Activated CD8-positive, alpha-beta memory T cell treated with anti-CD3 and anti-CD28 coated beads for 24 hours (primary cell): ENCODE data around the gene FMR1.

Source experiments
- DNase-seq: peaks from one replicate; pipeline ENCODE4 v3.0.0-alpha.2; 2020

FMR1 gene

DNA sequence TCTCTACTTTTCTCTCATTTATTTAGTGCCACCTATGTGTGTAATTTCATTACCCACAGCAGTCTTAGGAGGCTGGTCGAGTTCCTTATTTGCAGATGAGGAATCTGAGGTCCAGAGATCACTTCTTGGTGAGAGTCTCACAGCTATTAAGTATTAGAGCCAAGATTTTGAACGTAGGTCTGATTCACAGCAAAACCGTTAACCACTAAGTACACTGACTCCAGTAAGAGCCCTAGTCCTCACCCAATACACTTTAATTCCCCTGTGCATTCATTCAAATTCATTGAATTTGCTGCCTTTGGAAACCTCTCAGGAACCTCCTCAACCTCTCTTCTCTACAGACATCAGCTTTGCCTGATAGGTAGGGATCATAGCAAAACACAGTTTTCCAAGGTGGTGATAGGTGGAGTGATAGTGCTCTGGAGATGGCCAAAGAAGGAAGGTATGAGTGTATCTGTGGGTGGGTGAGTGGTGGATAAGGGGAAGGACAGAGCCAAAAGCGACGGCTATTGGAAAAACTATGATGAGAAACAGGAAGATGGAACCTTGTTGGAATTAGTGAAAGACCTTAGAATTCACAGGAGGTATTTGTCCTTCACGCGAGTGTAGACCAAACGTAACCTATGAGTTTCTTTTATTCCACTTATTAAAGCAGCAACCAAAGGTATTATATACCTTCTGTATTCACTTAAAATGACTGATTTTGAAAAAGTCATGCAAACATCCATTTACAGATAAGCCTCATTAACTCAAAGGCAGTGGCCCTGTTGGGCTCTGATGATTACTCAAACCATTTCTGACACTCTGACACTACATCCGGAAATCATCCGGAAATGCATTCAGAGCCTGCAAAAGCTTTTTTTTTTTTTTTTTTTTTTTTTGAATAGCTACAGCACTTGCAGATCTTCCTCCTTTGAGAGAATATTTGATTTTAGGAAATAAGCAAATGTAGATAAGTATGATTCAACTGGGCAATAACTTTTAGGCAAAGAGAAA lies 6.3 kb downstream of the FMR1 start:
- no peak for DNase-seq

DNA sequence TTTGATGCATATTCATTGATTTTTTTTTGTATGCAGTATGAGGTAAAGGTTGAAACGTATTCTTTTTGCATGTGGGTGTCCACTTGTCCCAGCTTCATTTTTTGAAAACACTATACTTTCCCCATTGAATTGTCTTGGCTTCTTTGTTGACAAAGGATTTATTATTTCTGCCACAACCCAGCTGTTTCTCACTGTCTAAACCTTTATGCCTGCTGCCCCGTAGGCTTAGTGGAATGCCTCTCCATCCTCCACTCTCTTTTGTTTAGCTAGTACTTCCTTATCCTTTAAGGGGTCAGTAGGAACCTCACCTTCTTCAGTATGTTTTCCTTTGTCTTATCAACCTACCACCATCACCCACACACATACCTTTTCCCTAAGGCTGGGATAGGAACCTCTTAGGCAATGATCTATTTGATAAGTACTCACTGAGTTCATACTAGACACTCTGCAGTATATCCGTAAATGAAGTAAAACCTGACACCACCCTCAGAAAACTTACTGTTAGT lies 8.5 kb downstream of the FMR1 start:
- DNase-seq = no peak

DNA sequence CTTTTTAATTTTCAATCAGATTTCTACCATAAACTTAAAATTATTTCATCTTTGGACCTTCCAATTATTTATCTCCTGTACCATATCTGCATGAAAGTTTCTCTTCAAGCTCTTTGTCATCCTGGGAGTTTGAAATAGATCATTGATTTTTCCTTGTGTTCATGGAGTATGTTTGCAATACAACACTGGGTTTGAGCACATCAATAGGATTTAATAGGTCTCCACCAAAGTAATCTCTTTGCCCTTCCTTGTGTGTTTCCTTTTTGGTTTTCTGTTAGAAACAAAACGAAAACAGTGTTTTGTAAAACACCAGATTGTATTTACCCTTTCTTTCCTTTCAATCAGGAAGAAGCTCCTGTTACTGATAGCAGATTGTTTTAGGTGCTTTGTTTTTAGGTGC lies 11.9 kb downstream of the FMR1 start:
- no peak for DNase-seq

DNA sequence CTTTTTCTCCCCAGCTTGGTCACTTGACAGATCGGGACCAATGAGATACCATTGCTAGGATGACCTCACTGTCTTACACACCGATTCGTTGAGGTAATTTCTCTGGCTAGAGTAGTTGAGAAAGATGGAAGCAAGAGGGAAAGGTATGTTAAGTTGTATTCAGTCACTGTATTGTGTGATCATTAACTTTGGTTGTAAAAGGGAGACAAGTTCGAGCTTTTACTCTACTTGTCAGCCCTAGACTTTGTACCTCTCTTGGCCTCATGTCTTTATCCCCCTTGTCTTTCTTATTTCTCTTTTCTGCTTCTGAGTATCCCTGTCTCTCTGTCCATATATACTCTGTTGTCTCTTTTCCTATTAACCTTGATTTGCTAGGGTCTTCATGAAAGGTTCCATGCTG lies 15.5 kb downstream of the FMR1 start:
- no peak for DNase-seq

DNA sequence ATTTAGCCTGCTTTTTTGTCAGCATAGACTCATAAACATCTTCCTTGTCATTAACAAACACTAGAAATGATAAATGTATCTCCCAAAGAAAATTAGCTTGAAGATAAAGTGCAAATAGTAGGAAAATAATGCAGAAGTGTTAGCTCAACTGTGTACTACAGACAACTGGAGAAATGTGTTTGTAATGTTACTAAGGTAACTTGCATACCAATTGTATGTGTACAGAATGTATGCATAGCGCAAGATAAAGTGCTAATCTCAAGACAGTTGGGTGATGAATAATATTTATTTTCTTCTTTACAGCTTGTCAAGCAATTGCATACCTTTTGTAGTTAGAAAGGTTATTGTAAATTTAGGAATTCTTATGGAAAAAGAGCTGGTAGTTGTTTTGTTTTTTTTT lies 22.1 kb downstream of the FMR1 start:
- no peak for DNase-seq

DNA sequence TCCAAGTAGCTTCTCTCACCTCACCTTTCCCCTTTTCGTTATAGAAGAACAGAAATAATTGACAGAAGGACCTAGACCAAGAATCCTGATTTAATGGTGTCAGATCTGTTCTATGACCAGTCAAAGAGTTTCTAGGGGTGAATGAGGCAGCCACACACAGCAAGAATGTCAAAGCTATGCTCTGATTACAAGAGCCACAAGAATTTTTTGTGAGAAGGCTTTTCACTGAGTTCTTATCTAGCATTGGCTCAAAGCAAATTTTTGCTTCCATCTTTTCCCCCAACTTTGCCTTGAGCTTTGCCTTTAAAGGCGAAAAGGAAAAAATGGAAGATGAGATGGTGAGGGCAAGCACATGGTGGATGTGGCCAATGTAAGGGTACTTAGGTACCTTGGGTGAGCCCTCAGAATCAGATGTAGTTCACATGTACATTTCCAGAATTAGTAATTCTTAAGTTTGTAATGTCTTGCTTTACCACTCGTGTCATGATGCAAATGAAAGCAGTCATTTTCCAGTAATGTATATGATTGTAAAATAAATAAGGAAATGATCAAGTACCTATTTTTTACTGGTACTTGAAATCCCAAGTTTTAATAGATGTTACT lies 23.5 kb downstream of the FMR1 start:
- no peak for DNase-seq

DNA sequence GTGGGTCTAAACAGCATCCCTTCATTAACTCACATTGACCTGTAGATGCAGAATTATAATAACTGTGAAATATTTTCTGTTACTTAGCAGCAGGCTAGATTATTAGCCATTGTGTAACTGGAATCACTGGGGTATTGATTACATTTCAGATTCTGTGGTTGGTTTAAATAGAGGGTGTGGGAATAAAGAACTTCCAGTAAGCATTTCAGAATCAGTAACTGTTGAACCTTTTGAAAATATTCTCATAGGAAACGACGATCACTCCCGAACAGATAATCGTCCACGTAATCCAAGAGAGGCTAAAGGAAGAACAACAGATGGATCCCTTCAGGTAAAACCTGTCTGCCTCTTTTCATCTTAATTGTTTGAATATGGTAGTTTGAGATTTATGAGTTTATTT lies 33.6 kb downstream of the FMR1 start:
- no peak for DNase-seq

DNA sequence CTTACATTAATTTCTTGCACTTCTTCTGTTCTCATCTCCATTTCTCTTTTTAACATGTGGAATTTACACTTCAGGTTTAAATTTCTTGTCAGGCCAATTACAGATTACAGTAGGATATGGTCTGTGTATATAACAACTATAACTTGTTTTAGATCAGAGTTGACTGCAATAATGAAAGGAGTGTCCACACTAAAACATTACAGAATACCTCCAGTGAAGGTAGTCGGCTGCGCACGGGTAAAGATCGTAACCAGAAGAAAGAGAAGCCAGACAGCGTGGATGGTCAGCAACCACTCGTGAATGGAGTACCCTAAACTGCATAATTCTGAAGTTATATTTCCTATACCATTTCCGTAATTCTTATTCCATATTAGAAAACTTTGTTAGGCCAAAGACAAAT lies 36.8 kb downstream of the FMR1 start:
- no peak for DNase-seq

DNA sequence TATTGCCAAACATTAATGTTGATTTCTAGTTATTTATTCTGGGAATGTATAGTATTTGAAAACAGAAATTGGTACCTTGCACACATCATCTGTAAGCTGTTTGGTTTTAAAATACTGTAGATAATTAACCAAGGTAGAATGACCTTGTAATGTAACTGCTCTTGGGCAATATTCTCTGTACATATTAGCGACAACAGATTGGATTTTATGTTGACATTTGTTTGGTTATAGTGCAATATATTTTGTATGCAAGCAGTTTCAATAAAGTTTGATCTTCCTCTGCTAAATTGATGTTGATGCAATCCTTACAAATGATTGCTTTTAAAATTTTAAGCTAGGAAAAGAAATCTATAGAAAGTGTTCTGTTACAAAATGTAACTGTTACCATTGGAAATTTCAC lies 38.6 kb downstream of the FMR1 start:
- DNase-seq = no peak

DNA sequence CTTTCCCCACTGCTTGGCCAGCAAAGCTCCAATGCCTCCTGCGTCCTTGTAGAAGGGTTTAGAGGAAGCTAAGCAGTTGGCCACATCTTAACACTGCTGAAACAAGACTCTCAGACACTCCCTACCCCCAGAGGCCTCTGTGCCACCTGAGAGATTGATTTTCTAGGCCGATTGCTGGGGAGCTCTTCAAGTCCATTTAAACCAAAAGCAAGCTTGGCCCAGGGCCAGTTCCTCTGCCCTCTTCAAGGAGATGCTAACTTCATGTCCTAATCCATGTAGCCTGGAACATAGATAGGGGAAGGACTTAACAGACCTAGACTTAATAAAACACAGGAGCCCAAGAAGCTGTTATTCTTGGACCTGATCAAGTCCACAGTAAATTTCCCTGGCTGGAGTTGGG lies 42.3 kb downstream of the FMR1 start:
- no peak for DNase-seq

DNA sequence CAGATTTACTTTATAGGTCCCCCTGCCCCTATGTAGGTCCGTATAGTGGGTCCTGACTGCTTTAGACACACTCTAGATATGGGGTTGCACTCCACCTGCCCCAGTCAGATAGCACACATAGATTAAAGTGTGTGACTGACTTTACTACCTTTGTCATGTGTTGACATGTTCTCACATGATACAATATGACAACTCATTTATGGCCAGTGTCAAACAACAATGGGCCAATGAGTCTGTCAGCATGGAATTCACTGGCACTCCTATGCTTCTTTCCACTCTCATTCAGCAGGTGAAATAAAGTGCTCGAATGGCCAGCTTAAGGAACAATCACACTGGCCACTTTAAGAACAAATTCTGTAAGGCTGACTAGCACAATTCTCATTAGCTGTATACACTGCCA lies 45.6 kb downstream of the FMR1 start:
- DNase-seq = no peak

DNA sequence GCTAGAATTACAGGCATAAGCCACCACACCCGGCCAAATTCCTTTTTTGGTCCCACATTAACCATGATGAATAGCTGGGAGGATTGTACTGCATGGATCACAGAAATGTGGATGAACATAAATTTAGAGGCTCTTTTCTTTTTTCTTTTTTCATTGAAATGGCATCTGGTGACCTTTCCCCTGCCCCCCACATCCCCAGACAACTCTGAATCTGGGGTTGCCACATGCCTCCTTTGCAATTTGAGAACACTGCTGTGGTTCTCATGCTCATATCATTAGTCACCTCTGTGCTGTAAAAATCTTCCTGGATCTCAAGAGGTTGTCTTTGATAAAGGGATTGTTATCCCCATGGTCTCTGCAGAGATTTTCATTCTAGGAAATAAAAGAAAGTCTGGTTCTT lies 46.6 kb downstream of the FMR1 start:
- DNase-seq = no peak

DNA sequence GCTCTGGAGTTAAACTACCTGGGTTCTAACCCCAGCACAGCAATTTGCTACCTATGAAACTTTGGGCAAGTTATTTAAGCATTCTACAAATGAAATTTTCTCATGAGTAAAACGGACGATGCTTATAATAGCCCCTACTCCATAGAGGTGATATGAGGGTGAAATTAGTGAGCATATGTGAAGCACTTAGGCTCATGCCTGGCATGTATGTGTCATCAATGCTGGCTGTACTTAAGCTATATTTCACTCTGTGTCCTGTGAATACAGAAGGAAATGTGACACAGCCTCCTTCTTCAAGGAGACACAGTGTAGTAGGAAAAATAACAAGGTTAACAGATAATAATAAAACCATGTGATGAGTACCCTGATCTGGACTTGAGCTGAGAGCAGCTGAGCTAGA lies 49.0 kb downstream of the FMR1 start:
- DNase-seq = no peak

DNA sequence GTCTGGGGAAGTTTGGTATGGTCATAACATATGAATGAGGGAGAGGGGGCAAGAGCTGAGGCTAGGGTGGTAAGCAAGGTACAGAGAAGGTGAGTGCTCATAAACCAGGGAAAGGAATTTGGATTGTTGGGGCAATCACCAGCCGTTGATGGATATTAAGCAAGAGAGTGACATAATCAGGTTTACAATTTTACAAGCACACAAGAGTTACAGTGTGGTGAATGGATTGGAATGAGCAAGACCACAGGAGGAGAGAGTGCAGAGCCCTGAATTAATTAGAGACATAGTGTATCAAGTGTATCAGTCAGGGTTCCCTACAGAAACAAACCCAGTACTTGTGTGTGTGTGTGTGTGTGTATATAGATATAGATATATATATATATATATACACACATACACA lies 50.8 kb downstream of the FMR1 start:
- DNase-seq = no peak

DNA sequence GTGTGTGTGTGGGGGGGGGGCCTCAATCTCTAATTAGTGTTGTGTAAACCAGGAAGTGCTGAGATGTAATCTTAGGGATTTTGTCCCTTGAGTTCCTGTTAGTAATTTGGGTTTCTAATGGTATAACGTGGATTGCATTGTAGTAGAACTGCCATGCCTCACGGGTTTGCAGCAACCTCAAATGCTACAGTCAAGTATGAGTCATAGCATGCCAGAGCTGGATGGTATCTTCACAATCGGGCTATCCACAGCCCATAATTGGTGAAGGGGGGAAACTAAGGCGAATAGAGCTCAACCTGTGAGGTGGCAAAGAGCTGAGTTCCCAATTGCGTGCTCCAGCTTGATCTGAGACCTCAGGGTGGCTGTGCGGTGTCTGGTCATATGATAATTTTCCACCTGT lies 67.2 kb downstream of the FMR1 start:
- DNase-seq = no peak

DNA sequence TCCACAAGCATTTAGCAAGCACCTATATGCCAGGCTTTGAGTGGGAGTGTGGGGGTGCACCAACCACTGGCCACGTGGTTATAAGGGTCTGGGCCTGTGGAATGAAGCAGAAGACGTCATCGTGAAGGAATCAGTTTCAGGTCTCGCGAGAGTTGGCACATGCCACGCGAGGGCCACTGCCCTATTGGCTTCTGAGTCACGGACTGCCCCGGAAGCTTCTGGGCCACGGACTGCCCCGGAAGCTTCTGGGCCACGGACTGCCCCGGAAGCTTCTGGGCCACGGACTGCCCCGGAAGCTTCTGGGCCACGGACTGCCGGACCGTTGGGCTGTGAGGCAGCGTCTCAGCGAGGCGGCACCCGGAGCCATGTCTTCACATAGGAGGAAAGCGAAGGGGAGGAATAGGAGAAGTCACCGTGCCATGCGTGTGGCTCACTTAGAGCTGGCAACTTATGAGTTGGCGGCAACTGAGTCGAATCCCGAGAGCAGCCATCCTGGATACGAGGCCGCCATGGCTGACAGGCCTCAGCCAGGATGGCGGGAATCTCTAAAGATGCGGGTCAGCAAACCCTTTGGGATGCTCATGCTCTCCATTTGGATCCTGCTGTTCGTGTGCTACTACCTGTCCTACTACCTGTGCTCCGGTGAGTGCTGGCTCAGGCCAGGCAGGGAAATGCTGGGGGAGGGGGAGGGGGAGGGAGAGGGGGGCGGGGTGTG lies 69.5 kb downstream of the FMR1 start, which contains the start of gene FMR1NB:
FMR1NB (plus strand) TSS at position 300 of the 715 bp plus-strand sequence; CDS start at position 366, 66 bp downstream.
- no peak for DNase-seq
